ENCODE measurements around the gene AP5Z1.

Gene AP5Z1

GRCh38 chr7:4809091-4809591, 33.7 kb downstream of the AP5Z1 start:
- Histone ChIP-seq H3K4me3 (ENCODE audit: insufficient read depth, low read depth, low read length, poor library complexity, severe bottlenecking) (peak overlapping the region; percentile 37), H3K27me3 (replicated peaks; ENCODE audit: control insufficient read depth, insufficient read depth, low read length, poor library complexity, severe bottlenecking) (peaks cover 12% of the 10 kb centered on the region), H3K27ac (ENCODE audit: insufficient read depth, low read length, poor library complexity, severe bottlenecking) (no peak overlapping the region), H3K36me3 (ENCODE audit: control insufficient read depth, insufficient read depth, low read length) (no peaks in the 10 kb centered on the region), H3K9me3 (ENCODE audit: control insufficient read depth, low read length) (no peaks in the 10 kb centered on the region), H3K4me1 (ENCODE audit: control insufficient read depth, insufficient read depth, low read length, poor library complexity, severe bottlenecking) (peaks cover 8% of the 10 kb centered on the region)
- peak in 1 of 3 donors; percentile 9 for DNase-seq

DNA sequence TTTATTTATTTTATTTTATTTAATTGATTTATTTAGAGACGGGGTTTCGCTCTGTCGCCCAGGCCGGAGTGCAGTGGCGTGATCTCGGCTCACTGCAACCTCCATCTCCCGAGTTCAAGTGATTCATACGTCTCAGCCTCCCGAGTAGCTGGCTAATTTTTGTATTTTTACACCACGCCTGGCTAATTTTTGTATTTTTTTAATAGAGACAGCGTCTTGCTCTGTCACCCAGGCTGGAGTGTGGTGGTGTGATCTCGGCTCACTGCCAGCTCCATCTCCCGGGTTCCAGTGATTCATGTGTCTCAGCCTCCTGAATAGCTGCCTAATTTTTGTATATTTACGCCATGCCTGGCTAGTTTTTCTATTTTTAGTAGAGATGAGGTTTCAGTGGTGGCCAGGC, 34.2 kb downstream of the AP5Z1 start:
- peaks cover 8% of the 10 kb centered on the region for H3K4me1 ChIP-seq (ENCODE audit: control insufficient read depth, insufficient read depth, low read length, poor library complexity, severe bottlenecking)
- H3K4me3 ChIP-seq (ENCODE audit: insufficient read depth, low read depth, low read length, poor library complexity, severe bottlenecking) = no peak overlapping the region
- no peaks in the 10 kb centered on the region for H3K36me3 ChIP-seq (ENCODE audit: control insufficient read depth, insufficient read depth, low read length)
- H3K27ac ChIP-seq (ENCODE audit: insufficient read depth, low read length, poor library complexity, severe bottlenecking) = no peak overlapping the region
- DNase-seq = no peak
- peaks cover 12% of the 10 kb centered on the region for H3K27me3 ChIP-seq (replicated peaks; ENCODE audit: control insufficient read depth, insufficient read depth, low read length, poor library complexity, severe bottlenecking)
- H3K9me3 ChIP-seq (ENCODE audit: control insufficient read depth, low read length) = no peaks in the 10 kb centered on the region

DNA sequence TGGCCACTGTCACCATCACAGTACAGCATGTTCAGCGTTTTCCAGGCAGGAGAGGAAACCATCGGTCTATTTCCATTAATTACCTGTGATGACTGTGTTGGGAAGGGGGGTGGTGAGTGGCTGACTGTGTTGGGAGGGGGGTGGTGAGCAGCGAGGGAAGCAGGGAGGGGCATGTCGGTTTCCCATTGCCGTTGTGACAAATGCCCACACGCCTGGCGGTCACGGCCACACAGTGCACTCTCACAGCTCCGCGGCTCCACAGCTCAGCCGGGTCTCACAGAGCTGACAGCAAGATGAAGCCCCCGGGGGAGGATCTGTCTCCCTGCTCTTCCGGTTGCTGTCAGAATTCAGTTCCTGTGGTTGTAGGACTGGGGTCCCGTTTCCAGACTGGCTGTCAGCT, 39.0 kb downstream of the AP5Z1 start:
- H3K4me3 ChIP-seq (ENCODE audit: insufficient read depth, low read depth, low read length, poor library complexity, severe bottlenecking) = no peak overlapping the region
- H3K36me3 ChIP-seq (ENCODE audit: control insufficient read depth, insufficient read depth, low read length) = no peaks in the 10 kb centered on the region
- H3K9me3 ChIP-seq (ENCODE audit: control insufficient read depth, low read length) = no peaks in the 10 kb centered on the region
- DNase-seq = no peak
- peaks cover 2% of the 10 kb centered on the region for H3K4me1 ChIP-seq (ENCODE audit: control insufficient read depth, insufficient read depth, low read length, poor library complexity, severe bottlenecking)
- H3K27ac ChIP-seq (ENCODE audit: insufficient read depth, low read length, poor library complexity, severe bottlenecking) = no peak overlapping the region
- H3K27me3 ChIP-seq (replicated peaks; ENCODE audit: control insufficient read depth, insufficient read depth, low read length, poor library complexity, severe bottlenecking) = peaks cover 2% of the 10 kb centered on the region

DNA sequence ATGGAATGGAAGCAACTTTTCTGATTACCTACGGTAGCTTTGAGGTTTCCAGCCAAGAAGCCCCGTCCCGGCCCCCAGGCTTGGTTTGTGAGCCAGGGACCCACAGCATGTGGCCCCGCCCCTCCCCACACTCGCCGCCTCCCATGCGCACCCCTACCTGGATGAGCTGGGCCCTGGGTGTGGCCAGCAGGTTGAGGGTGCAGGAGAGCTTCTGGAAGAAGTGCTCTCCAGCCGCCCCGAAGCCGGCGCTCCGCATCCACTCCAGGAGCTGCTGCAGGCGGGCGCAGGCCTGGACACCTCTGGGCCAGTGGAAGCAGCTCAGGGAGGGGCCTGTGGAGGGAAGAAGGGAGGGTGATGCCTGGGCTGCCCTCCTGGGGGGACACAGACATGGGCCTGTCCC, 39.7 kb downstream of the AP5Z1 start:
- no peak for DNase-seq
- Histone ChIP-seq H3K9me3 (ENCODE audit: control insufficient read depth, low read length) (no peaks in the 10 kb centered on the region), H3K4me3 (ENCODE audit: insufficient read depth, low read depth, low read length, poor library complexity, severe bottlenecking) (no peak overlapping the region), H3K27me3 (replicated peaks; ENCODE audit: control insufficient read depth, insufficient read depth, low read length, poor library complexity, severe bottlenecking) (no peaks in the 10 kb centered on the region), H3K27ac (ENCODE audit: insufficient read depth, low read length, poor library complexity, severe bottlenecking) (no peak overlapping the region), H3K4me1 (ENCODE audit: control insufficient read depth, insufficient read depth, low read length, poor library complexity, severe bottlenecking) (no peaks in the 10 kb centered on the region), H3K36me3 (ENCODE audit: control insufficient read depth, insufficient read depth, low read length) (no peaks in the 10 kb centered on the region)

DNA sequence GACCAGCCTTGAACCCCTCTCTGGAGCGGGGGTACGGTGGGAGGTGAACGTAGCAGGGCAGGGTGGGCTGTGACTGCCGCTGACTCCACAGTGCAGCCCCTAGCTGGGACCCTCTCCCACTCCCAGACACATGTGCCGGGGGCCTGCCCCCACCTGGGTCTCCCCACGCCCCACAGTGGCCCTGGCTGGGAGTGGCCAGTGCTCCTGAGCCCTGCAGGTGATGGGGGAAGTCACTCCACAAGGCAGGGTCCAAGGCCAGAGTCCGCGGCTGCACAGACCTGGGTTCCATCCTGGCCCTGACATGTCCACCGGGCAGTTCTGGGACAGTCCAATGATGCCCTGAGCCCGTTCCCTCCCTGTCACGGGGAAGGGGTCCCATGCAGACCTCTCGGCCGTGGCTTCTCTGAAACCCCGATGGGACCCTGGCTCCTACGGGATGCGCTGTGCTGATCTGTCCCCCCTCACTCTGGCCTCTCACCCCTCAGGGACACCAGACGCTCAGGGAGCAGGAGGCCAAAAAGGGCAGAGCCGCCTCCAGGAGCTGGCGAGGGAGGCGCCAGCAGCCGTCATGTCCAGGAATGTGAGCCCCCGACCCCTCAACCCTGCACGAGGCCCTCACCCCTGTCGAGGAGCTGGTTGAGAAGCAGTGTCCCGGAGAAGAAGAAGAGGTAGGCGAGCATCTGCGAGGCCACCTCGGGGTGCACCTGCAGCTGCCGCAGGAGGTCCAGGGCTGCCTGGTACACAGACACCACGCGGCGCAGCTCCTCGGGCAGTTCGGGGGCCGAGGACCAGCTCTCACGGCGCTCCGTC, 40.4 kb downstream of the AP5Z1 start:
- no peaks in the 10 kb centered on the region for H3K4me1 ChIP-seq (ENCODE audit: control insufficient read depth, insufficient read depth, low read length, poor library complexity, severe bottlenecking)
- H3K9me3 ChIP-seq (ENCODE audit: control insufficient read depth, low read length) = no peaks in the 10 kb centered on the region
- H3K27ac ChIP-seq (ENCODE audit: insufficient read depth, low read length, poor library complexity, severe bottlenecking) = no peak overlapping the region
- no peaks in the 10 kb centered on the region for H3K27me3 ChIP-seq (replicated peaks; ENCODE audit: control insufficient read depth, insufficient read depth, low read length, poor library complexity, severe bottlenecking)
- H3K36me3 ChIP-seq (ENCODE audit: control insufficient read depth, insufficient read depth, low read length) = no peaks in the 10 kb centered on the region
- H3K4me3 ChIP-seq (ENCODE audit: insufficient read depth, low read depth, low read length, poor library complexity, severe bottlenecking) = no peak overlapping the region
- no peak for DNase-seq

DNA sequence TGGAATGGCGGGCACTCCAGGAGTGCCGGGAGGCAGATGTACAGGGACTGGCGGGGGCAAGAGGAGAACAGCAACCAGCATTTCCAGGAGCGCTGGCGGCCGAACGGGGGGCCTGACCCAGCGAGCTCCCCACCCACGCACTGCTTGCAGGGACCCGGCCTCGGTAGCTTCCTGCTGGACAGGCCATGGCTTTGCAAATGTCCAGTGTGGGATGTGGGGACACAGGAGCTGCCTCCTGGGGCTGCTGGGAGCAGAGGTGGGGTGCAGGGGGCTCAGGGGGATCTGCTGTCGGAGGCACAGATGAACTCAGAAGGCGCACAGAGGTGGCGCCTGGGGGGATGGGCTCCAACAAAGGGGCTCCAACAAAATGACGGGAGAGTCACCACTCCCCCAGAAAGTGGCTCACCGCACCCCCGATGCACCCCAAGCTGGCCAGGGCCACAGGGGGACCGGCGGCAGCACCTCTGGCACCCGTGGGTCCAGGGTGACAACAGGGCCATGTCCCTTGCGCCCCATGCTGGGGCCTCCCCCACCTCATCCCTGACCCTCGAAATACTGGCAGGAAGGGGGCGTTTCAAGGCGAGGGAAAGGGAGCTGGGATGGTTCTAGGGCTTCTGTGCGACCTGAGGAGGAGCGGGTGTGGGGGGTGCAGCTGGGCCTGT, 41.1 kb downstream of the AP5Z1 start:
- Histone ChIP-seq H3K27ac (ENCODE audit: insufficient read depth, low read length, poor library complexity, severe bottlenecking) (no peak overlapping the region), H3K27me3 (replicated peaks; ENCODE audit: control insufficient read depth, insufficient read depth, low read length, poor library complexity, severe bottlenecking) (no peaks in the 10 kb centered on the region), H3K4me3 (ENCODE audit: insufficient read depth, low read depth, low read length, poor library complexity, severe bottlenecking) (no peak overlapping the region), H3K36me3 (ENCODE audit: control insufficient read depth, insufficient read depth, low read length) (no peaks in the 10 kb centered on the region), H3K4me1 (ENCODE audit: control insufficient read depth, insufficient read depth, low read length, poor library complexity, severe bottlenecking) (no peaks in the 10 kb centered on the region), H3K9me3 (ENCODE audit: control insufficient read depth, low read length) (no peaks in the 10 kb centered on the region)
- DNase-seq = no peak

- Histone ChIP-seq H3K27me3 (replicated peaks; ENCODE audit: control insufficient read depth, insufficient read depth, low read length, poor library complexity, severe bottlenecking) (no peaks in the 10 kb centered on the region), H3K4me1 (ENCODE audit: control insufficient read depth, insufficient read depth, low read length, poor library complexity, severe bottlenecking) (no peaks in the 10 kb centered on the region), H3K27ac (ENCODE audit: insufficient read depth, low read length, poor library complexity, severe bottlenecking) (no peak overlapping the region), H3K9me3 (ENCODE audit: control insufficient read depth, low read length) (no peaks in the 10 kb centered on the region), H3K36me3 (ENCODE audit: control insufficient read depth, insufficient read depth, low read length) (no peaks in the 10 kb centered on the region), H3K4me3 (ENCODE audit: insufficient read depth, low read depth, low read length, poor library complexity, severe bottlenecking) (no peak overlapping the region)
- no peak for DNase-seq
These were observed 41.9 kb downstream of the AP5Z1 start for GRCh38 chr7:4817178-4817901.

GRCh38 chr7:4818000-4818794, 42.8 kb downstream of the AP5Z1 start:
- Histone ChIP-seq H3K4me3 (ENCODE audit: insufficient read depth, low read depth, low read length, poor library complexity, severe bottlenecking) (no peak overlapping the region), H3K27ac (ENCODE audit: insufficient read depth, low read length, poor library complexity, severe bottlenecking) (no peak overlapping the region), H3K36me3 (ENCODE audit: control insufficient read depth, insufficient read depth, low read length) (no peaks in the 10 kb centered on the region), H3K27me3 (replicated peaks; ENCODE audit: control insufficient read depth, insufficient read depth, low read length, poor library complexity, severe bottlenecking) (no peaks in the 10 kb centered on the region), H3K9me3 (ENCODE audit: control insufficient read depth, low read length) (no peaks in the 10 kb centered on the region), H3K4me1 (ENCODE audit: control insufficient read depth, insufficient read depth, low read length, poor library complexity, severe bottlenecking) (no peaks in the 10 kb centered on the region)
- no peak for DNase-seq

DNA sequence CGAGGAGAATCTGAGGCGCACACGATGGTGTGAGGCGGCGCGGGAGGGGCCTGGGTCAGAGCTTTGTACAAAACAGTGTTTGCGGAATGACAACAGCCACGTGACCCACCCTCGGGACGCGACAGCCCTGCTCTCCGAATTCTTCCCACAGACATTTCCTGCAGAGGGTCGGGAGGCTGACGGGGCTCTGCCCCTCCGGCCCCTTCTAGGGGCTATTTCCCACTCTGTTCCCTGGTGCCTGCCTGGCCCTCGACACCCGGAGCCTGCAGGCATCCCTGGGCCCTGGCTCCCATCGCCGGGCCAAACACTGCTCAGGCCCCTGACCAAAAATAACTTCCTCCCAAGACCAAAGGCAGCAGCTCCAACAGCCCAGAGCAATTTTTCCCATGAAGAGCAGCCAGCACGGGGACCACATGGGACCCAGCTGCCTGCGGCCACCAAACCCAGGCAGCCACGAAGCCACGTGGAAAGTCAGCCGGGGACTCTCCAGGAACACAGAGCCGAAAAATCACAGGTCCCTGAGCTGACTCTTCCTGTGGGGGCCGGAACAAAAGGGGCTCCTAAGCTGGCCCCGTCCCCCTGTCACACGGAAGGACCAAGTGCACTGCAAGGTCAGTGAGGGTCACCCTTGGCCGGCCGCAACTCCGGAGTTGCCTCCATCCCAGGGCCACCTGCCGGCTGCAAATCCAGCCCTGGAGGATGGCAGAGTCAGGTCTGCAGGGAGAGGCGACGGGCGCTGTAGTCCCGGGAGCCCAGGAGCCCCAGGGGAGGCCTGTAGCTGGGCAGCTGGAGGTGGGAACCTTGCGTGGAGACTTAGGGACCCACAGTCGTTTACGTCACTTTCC, 44.4 kb downstream of the AP5Z1 start:
- Histone ChIP-seq H3K27me3 (replicated peaks; ENCODE audit: control insufficient read depth, insufficient read depth, low read length, poor library complexity, severe bottlenecking) (no peaks in the 10 kb centered on the region), H3K27ac (ENCODE audit: insufficient read depth, low read length, poor library complexity, severe bottlenecking) (no peak overlapping the region)
- DNase-seq = no peak

More for the DNA sequence above, 44.4 kb downstream of the AP5Z1 start:
- Histone ChIP-seq H3K4me1 (ENCODE audit: control insufficient read depth, insufficient read depth, low read length, poor library complexity, severe bottlenecking) (no peaks in the 10 kb centered on the region), H3K9me3 (ENCODE audit: control insufficient read depth, low read length) (no peaks in the 10 kb centered on the region), H3K36me3 (ENCODE audit: control insufficient read depth, insufficient read depth, low read length) (no peaks in the 10 kb centered on the region), H3K4me3 (ENCODE audit: insufficient read depth, low read depth, low read length, poor library complexity, severe bottlenecking) (no peak overlapping the region)

Data from effector memory CD4-positive, alpha-beta T cell (primary cell).